HL-60 (cell line): ENCODE results near the gene EIF4G3.

Experiments
- DNase-seq, 2 experiments: peaks; one replicate each; pipeline ENCODE4 v3.0.0-alpha.2; 2010 to 2020; ENCODE audit warnings: low read depth in 1 of 2, low spot score in 1 of 2
- H3K27ac ChIP-seq: fragments of 250-450 bp; sonication (Bioruptor Pico); replicated peaks from 2 replicates; pipeline ENCODE4 v1.5.1; 2020; ENCODE audit warnings: mild to moderate bottlenecking, moderate library complexity
- H3K27me3 ChIP-seq: fragments of 250-450 bp; sonication (Bioruptor Pico); 2 replicates; pipeline ENCODE4 v1.5.1; 2021; ENCODE audit warnings: mild to moderate bottlenecking, moderate library complexity; ENCODE audit not compliant: insufficient read depth, poor library complexity, severe bottlenecking
- H3K4me3 ChIP-seq: replicated peaks from 2 replicates; pipeline ENCODE4 v1.5.1; 2011; ENCODE audit warnings: mild to moderate bottlenecking, control low read depth, low read length; ENCODE audit not compliant: insufficient read depth
- GABPA ChIP-seq: IDR thresholded peaks from 2 replicates; pipeline ENCODE4 v1.6.1; 2012; ENCODE audit warnings: low read depth
- POLR2AphosphoS5 ChIP-seq: IDR thresholded peaks from 2 replicates; pipeline ENCODE4 v1.6.1; 2012; ENCODE audit warnings: low read depth
- REST ChIP-seq: IDR thresholded peaks from 2 replicates; pipeline ENCODE4 v1.6.1; 2012; ENCODE audit warnings: low read depth; ENCODE audit not compliant: insufficient replicate concordance
- SPI1 ChIP-seq: IDR thresholded peaks from 2 replicates; pipeline ENCODE4 v1.6.1; 2012; ENCODE audit warnings: low read depth, mild to moderate bottlenecking, borderline replicate concordance
- TF ChIP-seq, protein P1 (sequence below): IDR thresholded peaks from one replicate; pipeline ENCODE4 v1.5.1; 2011; ENCODE audit warnings: low read length, control low read depth, inconsistent platforms; ENCODE audit not compliant: insufficient read depth

The EIF4G3 gene

DNA sequence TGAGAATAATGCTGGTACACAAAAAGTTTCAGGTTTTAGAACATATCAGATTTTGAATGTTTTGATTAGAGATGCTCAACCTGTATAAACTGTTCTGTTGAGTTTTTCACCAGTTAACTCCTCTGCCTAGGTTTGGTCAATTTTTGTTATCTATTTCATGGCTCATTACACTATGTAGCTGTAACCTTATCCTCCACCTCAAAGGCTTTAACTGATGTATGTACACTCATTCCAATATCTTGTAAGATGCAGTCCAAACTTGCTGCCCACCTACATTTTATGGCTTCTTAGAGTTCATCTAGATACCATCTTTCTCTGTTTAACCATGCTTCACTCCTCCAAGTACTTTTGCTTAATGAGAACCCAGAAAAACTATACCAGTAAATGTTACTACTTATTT is 107.8 kb downstream of the EIF4G3 start:
- Histone ChIP-seq H3K27me3 (no peaks in the 10 kb centered on the region), H3K4me3 (no peak overlapping the region), H3K27ac (no peak overlapping the region)
- TF ChIP-seq SPI1, result no peak
- no peak for TF ChIP-seq GABPA
- TF ChIP-seq REST, result no peak
- TF ChIP-seq, protein P1, sequence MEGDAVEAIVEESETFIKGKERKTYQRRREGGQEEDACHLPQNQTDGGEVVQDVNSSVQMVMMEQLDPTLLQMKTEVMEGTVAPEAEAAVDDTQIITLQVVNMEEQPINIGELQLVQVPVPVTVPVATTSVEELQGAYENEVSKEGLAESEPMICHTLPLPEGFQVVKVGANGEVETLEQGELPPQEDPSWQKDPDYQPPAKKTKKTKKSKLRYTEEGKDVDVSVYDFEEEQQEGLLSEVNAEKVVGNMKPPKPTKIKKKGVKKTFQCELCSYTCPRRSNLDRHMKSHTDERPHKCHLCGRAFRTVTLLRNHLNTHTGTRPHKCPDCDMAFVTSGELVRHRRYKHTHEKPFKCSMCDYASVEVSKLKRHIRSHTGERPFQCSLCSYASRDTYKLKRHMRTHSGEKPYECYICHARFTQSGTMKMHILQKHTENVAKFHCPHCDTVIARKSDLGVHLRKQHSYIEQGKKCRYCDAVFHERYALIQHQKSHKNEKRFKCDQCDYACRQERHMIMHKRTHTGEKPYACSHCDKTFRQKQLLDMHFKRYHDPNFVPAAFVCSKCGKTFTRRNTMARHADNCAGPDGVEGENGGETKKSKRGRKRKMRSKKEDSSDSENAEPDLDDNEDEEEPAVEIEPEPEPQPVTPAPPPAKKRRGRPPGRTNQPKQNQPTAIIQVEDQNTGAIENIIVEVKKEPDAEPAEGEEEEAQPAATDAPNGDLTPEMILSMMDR, result no peak
- no peak for TF ChIP-seq POLR2AphosphoS5
- no peak for DNase-seq

- TF ChIP-seq SPI1 (no peak), POLR2AphosphoS5 (no peak)
- H3K4me3 ChIP-seq, result no peak overlapping the region
- no peak for DNase-seq
- no peak overlapping the region for H3K27ac ChIP-seq
- no peaks in the 10 kb centered on the region for H3K27me3 ChIP-seq
Measured at GRCh38 chr1:21067551-21068227, 109.0 kb downstream of the EIF4G3 start.

DNA sequence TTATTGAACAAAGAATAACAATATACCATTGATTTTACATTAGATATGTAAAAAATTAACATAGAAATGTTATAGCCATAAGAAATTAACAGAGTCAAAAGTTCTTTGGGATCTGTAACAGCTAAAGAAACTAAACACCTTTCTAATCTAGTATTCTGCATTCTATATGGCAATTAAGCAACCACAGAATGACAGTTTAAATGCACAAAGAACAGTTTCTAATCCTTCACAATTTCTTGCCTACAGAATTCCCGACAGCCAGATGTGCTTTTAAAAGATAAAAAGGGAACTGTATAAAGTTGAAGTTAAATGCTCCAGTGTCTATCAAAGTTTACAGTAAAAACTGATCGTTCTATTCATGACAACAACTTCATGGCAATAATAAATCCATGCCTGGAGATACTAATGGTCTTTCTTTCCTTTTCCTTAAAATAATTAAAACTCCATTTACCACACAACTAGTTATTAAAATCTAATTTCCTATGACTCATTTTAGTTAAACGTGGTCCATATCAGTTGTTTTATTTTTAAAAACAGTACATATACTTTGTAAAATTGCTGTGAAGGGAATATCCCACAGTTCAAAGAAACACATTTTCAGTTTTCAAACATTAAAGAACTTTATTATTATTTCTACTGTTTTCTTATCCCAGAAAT is 110.2 kb downstream of the EIF4G3 start:
- no peak overlapping the region for H3K27ac ChIP-seq
- TF ChIP-seq POLR2AphosphoS5 (no peak), REST (no peak), SPI1 (peak; percentile 39; the same call in 1 of the 2 replicates), GABPA (no peak)
- TF ChIP-seq, protein P1, result no peak
- no peak overlapping the region for H3K4me3 ChIP-seq
- no peak for DNase-seq
- H3K27me3 ChIP-seq, result no peaks in the 10 kb centered on the region

- H3K27me3 ChIP-seq, result no peaks in the 10 kb centered on the region
- H3K27ac ChIP-seq, result no peak overlapping the region
- no peak overlapping the region for H3K4me3 ChIP-seq
- no peak for DNase-seq
- TF ChIP-seq SPI1 (no peak), POLR2AphosphoS5 (no peak), REST (no peak), GABPA (no peak)
- TF ChIP-seq, protein P1, result no peak
Measured at GRCh38 chr1:21065851-21066250, 110.8 kb downstream of the EIF4G3 start.
